SK-N-SH (cell line): Measurements from ENCODE around the gene TMEM234. TPM values are rescaled to one million over a fixed set of nuclear protein-coding genes. Genes with fewer than 3 reads are reported as not detected.

Experiments
- CTCF ChIA-PET: fragments of 300-600, 350-600 bp; formaldehyde crosslinking; extraction: SDS; loops from one replicate; lab custom pipeline; 2021; lab: Yijun Ruan, JAX
- POLR2A ChIA-PET: fragments of 350-600 bp; sonication (Branson Sonifier 250); formaldehyde crosslinking; extraction: SDS; loops from one replicate; lab custom pipeline; 2020; ENCODE audit warnings: antibody characterized with exemption, inconsistent platforms; lab: Yijun Ruan, JAX
- DNase-seq: peaks from one replicate; pipeline ENCODE4 v3.0.0; 2012
- H2AFZ ChIP-seq: fragments of 200-600 bp; sonication (generic); 2 replicates; pipeline ENCODE4 v1.8.1; 2016; ENCODE audit warnings: antibody characterized with exemption, mild to moderate bottlenecking, low read depth
- H3F3A ChIP-seq: fragments of 200-600 bp; sonication (generic); replicated peaks from 2 replicates; pipeline ENCODE3; 2016; ENCODE audit warnings: antibody characterized with exemption, mild to moderate bottlenecking; ENCODE audit not compliant: insufficient read depth
- H3K27ac ChIP-seq, 2 experiments: fragments of 200-500 bp in 1 of 2; fragments of 200-600 bp in 1 of 2; sonication (Bioruptor generic) in 1 of 2; sonication (generic), shearing (Covaris generic) in 1 of 2; 2 replicates each; pipeline versions ENCODE4 v1.5.1 to v1.6.1; 2014 to 2016; ENCODE audit warnings: low read depth in 2 of 2, inconsistent platforms in 1 of 2, low read length in 1 of 2, mild to moderate bottlenecking in 1 of 2, mixed read lengths in 1 of 2
- H3K27me3 ChIP-seq: fragments of 200-600 bp; sonication (generic), shearing (Covaris generic); 2 replicates; pipeline ENCODE4 v1.6.1; 2016; ENCODE audit warnings: mixed run types; ENCODE audit not compliant: insufficient read depth
- H3K36me3 ChIP-seq, 2 experiments: fragments of 200-500 bp in 1 of 2; fragments of 200-600 bp in 1 of 2; sonication (Bioruptor generic) in 1 of 2; sonication (generic) in 1 of 2; replicated peaks in 1 of 2; 2 replicates each; pipeline versions ENCODE3 to v1.5.1; 2014 to 2016; ENCODE audit warnings: low read length in 1 of 2, mild to moderate bottlenecking in 1 of 2; ENCODE audit not compliant: insufficient read depth in 2 of 2, control insufficient read depth in 1 of 2
- H3K4me1 ChIP-seq, 2 experiments: fragments of 200-500 bp in 1 of 2; fragments of 200-600 bp in 1 of 2; sonication (Bioruptor generic) in 1 of 2; sonication (generic), shearing (Covaris generic) in 1 of 2; 2 replicates each; pipeline versions ENCODE4 v1.5.1 to v1.6.1; 2014 to 2016; ENCODE audit warnings: low read depth in 1 of 2, low read length in 1 of 2, mixed run types in 1 of 2; ENCODE audit not compliant: insufficient read depth in 2 of 2, control insufficient read depth in 1 of 2
- H3K4me2 ChIP-seq: fragments of 200-600 bp; sonication (generic), shearing (Covaris generic); 2 replicates; pipeline ENCODE4 v1.6.1; 2017; ENCODE audit warnings: mixed run types
- H3K4me3 ChIP-seq, 2 experiments: fragments of 200-500 bp in 1 of 2; fragments of 200-600 bp in 1 of 2; sonication (Bioruptor generic) in 1 of 2; sonication (generic), shearing (Covaris generic) in 1 of 2; 2 replicates each; pipeline versions ENCODE4 v1.5.1 to v1.8.1; 2014 to 2016; ENCODE audit warnings: low read depth in 2 of 2, inconsistent platforms in 1 of 2, low read length in 1 of 2, mild to moderate bottlenecking in 1 of 2, mixed read lengths in 1 of 2, moderate library complexity in 1 of 2
- H3K79me2 ChIP-seq: fragments of 200-600 bp; sonication (generic); 2 replicates; pipeline ENCODE4 v1.8.1; 2017; ENCODE audit warnings: mild to moderate bottlenecking; ENCODE audit not compliant: insufficient read depth
- H3K9ac ChIP-seq: fragments of 200-600 bp; sonication (generic); 2 replicates; pipeline ENCODE4 v1.6.1; 2017; ENCODE audit warnings: mixed run types
- H3K9me2 ChIP-seq: fragments of 200-600 bp; sonication (generic); 2 replicates; pipeline ENCODE4 v1.6.1; 2017; ENCODE audit warnings: mixed run types
- H3K9me3 ChIP-seq: fragments of 200-600 bp; sonication (generic); 2 replicates; pipeline ENCODE4 v1.6.1; 2017; ENCODE audit warnings: mixed run types, mild to moderate bottlenecking, moderate library complexity
- H4K20me1 ChIP-seq: fragments of 200-600 bp; sonication (generic); 2 replicates; pipeline ENCODE4 v1.6.1; 2017; ENCODE audit warnings: mild to moderate bottlenecking, mixed run types; ENCODE audit not compliant: insufficient read depth
- EZH2phosphoT487 ChIP-seq: fragments of 200-600 bp; sonication (generic); IDR thresholded peaks from 2 replicates; pipeline ENCODE4 v1.6.1; 2017; ENCODE audit warnings: low read depth, mixed run types, mild to moderate bottlenecking, antibody characterized with exemption, moderate library complexity, borderline replicate concordance
- FOXJ3 ChIP-seq: sonication (generic); formaldehyde crosslinking; IDR thresholded peaks from 2 replicates; pipeline ENCODE4 v1.5.1; 2020; ENCODE audit warnings: mild to moderate bottlenecking, missing genetic modification reagents
- FOXM1 ChIP-seq: IDR thresholded peaks from 2 replicates; pipeline ENCODE4 v1.4.0; 2012; ENCODE audit warnings: low read depth, mild to moderate bottlenecking
- JUND ChIP-seq: IDR thresholded peaks from 2 replicates; pipeline ENCODE4 v1.4.0; 2012
- MEF2A ChIP-seq: IDR thresholded peaks from 2 replicates; pipeline ENCODE4 v1.4.0; 2012; ENCODE audit warnings: low read depth, borderline replicate concordance
- NFIC ChIP-seq: IDR thresholded peaks from 2 replicates; pipeline ENCODE4 v1.4.0; 2012; ENCODE audit warnings: borderline replicate concordance
- POLR2AphosphoS5 ChIP-seq: IDR thresholded peaks from 2 replicates; pipeline ENCODE4 v1.6.1; 2012; ENCODE audit warnings: low read depth, low read length
- RFX5 ChIP-seq: IDR thresholded peaks from 2 replicates; pipeline ENCODE4 v1.6.1; 2012; ENCODE audit warnings: mild to moderate bottlenecking, improper control_type of control experiment, low read length
- TCF12 ChIP-seq: IDR thresholded peaks from 2 replicates; pipeline ENCODE4 v1.4.0; 2012
- TEAD4 ChIP-seq: IDR thresholded peaks from 2 replicates; pipeline ENCODE4 v1.4.0; 2012; ENCODE audit warnings: mild to moderate bottlenecking, borderline replicate concordance; ENCODE audit not compliant: insufficient read depth
- YY1 ChIP-seq: IDR thresholded peaks from 2 replicates; pipeline ENCODE4 v1.4.0; 2012; ENCODE audit warnings: low read depth, mild to moderate bottlenecking
- WGBS: methylation state at CpG from one replicate; pipeline ENCODE4 v1.1.6; 2017; ENCODE audit warnings: low lambda C conversion rate; 5-methylcytosine and 5-hydroxymethylcytosine counted together
- polyA plus RNA-seq, 3 experiments: library from polyadenylated mRNA; depleted of rRNA; stranded (reverse); fragments of >200 nt; gene quantifications; 2 replicates each; pipeline ENCODE4 v1.2.3, GENCODE V29; 2012
- TF ChIP-seq, protein P1 (sequence below): IDR thresholded peaks from 2 replicates; pipeline ENCODE4 v1.4.0; 2012; ENCODE audit warnings: low read depth, borderline replicate concordance
- TF ChIP-seq, protein P2 (sequence below): fragments of 200-600 bp; sonication (generic); IDR thresholded peaks from 2 replicates; pipeline ENCODE4 v1.6.1; 2017; ENCODE audit warnings: antibody characterized with exemption, mild to moderate bottlenecking, moderate library complexity
- TF ChIP-seq, protein P3 (sequence below): IDR thresholded peaks from 2 replicates; pipeline ENCODE4 v1.4.0; 2012; ENCODE audit warnings: low read depth, borderline replicate concordance
- TF ChIP-seq, protein P4 (sequence below): IDR thresholded peaks from 2 replicates; pipeline ENCODE4 v1.4.0; 2012; ENCODE audit warnings: low read depth

TMEM234 gene
- polyA plus RNA-seq, 1 of the 3 experiments (the other 2 are of a cell fraction) = 31.9 TPM

DNA sequence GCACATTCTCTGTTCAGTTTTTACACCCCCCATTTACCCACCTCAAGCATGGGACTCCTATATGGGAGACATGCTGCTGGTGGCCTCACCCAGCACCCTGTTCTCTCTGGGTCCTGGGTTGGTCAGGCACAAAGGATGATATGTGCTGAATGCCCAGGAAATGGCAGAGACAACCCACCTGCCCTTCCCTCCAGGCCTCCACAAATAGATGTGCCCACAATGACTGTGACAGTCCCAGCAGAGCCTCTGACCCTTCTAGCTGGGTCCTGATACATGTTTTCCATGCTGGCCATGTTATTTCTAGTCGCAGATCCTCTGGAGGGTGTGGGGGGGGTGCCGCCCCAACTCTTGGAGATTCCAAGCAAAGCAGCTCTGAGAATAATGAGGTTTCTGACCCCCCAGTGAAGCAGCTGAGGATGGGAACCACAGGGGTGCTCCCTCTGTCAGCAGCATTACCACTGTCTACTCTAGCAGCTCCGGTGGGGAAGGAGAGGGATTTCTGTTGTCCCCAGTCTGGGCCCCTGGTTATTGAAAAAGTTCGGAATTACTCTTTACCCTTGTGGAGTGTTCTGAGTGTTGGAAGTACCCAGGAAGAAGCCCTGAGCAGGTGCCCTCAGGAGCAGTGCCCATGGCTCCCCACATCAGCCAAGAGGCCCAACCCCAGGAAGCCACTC is 23.0 kb downstream of the TMEM234 start:
- WGBS = 100% methylated on average over 1 of the region's 4 CpGs
- H3K4me1 ChIP-seq = peaks cover 22 to 30% of the 10 kb centered on the region in 2 experiments; a peak in 3 of 4 replicates
- H3K9me3 ChIP-seq = no peaks in the 10 kb centered on the region
- CTCF ChIA-PET = interaction anchor here (0.6 to 2.0 kb wide), 3 partner anchors 13 to 882 kb away, joined by 3 to 10 read pairs (median 6); no protein-coding TSS in a partner anchor
- no peaks in the 10 kb centered on the region for H3K27me3 ChIP-seq
- TF ChIP-seq NFIC (no peak), EZH2phosphoT487 (no peak), MEF2A (no peak), POLR2AphosphoS5 (no peak), FOXM1 (no peak), TEAD4 (no peak), FOXJ3 (CRISPR knock-in tag) (no peak), YY1 (no peak), JUND (no peak), RFX5 (no peak), TCF12 (no peak)
- TF ChIP-seq, protein P1, sequence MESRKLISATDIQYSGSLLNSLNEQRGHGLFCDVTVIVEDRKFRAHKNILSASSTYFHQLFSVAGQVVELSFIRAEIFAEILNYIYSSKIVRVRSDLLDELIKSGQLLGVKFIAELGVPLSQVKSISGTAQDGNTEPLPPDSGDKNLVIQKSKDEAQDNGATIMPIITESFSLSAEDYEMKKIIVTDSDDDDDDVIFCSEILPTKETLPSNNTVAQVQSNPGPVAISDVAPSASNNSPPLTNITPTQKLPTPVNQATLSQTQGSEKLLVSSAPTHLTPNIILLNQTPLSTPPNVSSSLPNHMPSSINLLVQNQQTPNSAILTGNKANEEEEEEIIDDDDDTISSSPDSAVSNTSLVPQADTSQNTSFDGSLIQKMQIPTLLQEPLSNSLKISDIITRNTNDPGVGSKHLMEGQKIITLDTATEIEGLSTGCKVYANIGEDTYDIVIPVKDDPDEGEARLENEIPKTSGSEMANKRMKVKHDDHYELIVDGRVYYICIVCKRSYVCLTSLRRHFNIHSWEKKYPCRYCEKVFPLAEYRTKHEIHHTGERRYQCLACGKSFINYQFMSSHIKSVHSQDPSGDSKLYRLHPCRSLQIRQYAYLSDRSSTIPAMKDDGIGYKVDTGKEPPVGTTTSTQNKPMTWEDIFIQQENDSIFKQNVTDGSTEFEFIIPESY = no peak
- TF ChIP-seq, protein P2, sequence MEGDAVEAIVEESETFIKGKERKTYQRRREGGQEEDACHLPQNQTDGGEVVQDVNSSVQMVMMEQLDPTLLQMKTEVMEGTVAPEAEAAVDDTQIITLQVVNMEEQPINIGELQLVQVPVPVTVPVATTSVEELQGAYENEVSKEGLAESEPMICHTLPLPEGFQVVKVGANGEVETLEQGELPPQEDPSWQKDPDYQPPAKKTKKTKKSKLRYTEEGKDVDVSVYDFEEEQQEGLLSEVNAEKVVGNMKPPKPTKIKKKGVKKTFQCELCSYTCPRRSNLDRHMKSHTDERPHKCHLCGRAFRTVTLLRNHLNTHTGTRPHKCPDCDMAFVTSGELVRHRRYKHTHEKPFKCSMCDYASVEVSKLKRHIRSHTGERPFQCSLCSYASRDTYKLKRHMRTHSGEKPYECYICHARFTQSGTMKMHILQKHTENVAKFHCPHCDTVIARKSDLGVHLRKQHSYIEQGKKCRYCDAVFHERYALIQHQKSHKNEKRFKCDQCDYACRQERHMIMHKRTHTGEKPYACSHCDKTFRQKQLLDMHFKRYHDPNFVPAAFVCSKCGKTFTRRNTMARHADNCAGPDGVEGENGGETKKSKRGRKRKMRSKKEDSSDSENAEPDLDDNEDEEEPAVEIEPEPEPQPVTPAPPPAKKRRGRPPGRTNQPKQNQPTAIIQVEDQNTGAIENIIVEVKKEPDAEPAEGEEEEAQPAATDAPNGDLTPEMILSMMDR = no peak
- TF ChIP-seq, protein P3, sequence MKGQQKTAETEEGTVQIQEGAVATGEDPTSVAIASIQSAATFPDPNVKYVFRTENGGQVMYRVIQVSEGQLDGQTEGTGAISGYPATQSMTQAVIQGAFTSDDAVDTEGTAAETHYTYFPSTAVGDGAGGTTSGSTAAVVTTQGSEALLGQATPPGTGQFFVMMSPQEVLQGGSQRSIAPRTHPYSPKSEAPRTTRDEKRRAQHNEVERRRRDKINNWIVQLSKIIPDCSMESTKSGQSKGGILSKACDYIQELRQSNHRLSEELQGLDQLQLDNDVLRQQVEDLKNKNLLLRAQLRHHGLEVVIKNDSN = no peak
- TF ChIP-seq, protein P4, sequence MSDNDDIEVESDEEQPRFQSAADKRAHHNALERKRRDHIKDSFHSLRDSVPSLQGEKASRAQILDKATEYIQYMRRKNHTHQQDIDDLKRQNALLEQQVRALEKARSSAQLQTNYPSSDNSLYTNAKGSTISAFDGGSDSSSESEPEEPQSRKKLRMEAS = no peak
- no peaks in the 10 kb centered on the region for H4K20me1 ChIP-seq
- DNase-seq = no peak
- peak overlapping the region; percentile 77 to 91; a peak in 3 of 4 replicates for H3K27ac ChIP-seq
- H3K9me2 ChIP-seq = no peaks in the 10 kb centered on the region
- H2AFZ ChIP-seq = no peak overlapping the region
- POLR2A ChIA-PET = interaction anchor here (0.6 to 2.2 kb wide), 4 partner anchors 11 to 471 kb away, joined by 3 to 15 read pairs (median 3); partner anchors contain the start of genes DCDC2B and KPNA6
- peaks cover 18% of the 10 kb centered on the region for H3F3A ChIP-seq
- peak overlapping the region; percentile 75 for H3K4me2 ChIP-seq
- H3K79me2 ChIP-seq = no peaks in the 10 kb centered on the region
- H3K36me3 ChIP-seq = peaks cover 21 to 44% of the 10 kb centered on the region in 2 experiments
- H3K9ac ChIP-seq = no peak overlapping the region
- peak overlapping the region; percentile 69 to 75; a peak in 2 of 4 replicates for H3K4me3 ChIP-seq
